OCI-LY3 (cell line): Measurements from ENCODE around the gene THEM5.

Experiments
- CTCF ChIP-seq: fragments of 200-600, 300-600 bp; sonication (generic); IDR thresholded peaks from 2 replicates; pipeline ENCODE4 v1.5.1; 2014; ENCODE audit warnings: antibody characterized with exemption, low read length, low read depth
- EZH2phosphoT487 ChIP-seq: fragments of 200-600 bp; shearing (Covaris generic); IDR thresholded peaks from 2 replicates; pipeline ENCODE4 v1.6.1; 2018; ENCODE audit warnings: antibody characterized with exemption, mixed run types, low read depth

GRCh38 chr1:151882466-151882865, 29.0 kb upstream of the THEM5 start:
- TF ChIP-seq CTCF = no peak
- TF ChIP-seq EZH2phosphoT487 = no peak
